ENCODE measurements around the gene CACNA2D3.
A peak's percentile ranks its signal among the peaks of the same experiment; 100 is the strongest.

CACNA2D3 gene

GRCh38 chr3:54988302-54988837 is 866.0 kb downstream of the CACNA2D3 start:
- DNase-seq, result no peak

DNA sequence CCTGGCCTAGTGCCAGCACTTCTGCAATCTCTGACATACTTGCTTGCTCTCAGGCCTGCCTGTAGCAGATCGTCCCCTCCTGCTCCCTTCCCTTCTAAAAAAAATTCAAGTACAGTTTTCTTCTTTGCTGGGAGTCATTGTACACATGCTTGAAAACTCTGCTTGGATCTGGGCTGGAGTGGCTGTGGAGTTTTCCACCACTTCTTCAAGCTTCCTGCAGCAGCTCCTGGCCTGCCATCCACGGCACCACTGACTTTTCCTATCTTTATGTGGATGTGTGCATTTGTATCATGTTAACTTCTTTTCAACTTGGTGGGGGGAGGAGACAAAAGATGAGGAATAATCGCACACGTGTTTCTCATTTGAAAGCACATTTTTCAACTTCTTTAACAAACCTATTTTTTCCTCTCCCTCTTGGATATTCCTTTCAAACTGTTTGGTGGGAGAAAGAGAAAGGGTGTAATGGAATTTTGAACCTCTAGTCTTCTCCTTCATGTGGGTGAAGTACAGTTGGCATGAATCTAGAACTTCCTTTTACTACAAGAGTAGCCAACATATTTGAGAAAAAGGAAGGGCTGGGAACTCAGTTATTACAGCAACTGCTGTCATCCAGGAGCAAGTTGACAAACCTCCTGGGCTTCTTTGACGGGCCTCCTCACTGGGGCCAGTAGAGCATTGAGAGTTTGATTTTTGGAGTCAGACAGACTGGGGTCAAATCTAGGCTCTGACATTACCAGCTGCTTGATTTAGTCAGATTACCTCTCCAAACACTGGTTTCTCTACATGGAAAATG is 866.7 kb downstream of the CACNA2D3 start:
- peak; percentile 78 for DNase-seq

- peak; percentile 88 for DNase-seq
These were observed 871.8 kb downstream of the CACNA2D3 start for GRCh38 chr3:54994111-54994513.

GRCh38 chr3:54999159-54999558 is 876.8 kb downstream of the CACNA2D3 start:
- peak; percentile 54 for DNase-seq

GRCh38 chr3:54999811-55000210 is 877.5 kb downstream of the CACNA2D3 start:
- DNase-seq, result peak; percentile 52

DNA sequence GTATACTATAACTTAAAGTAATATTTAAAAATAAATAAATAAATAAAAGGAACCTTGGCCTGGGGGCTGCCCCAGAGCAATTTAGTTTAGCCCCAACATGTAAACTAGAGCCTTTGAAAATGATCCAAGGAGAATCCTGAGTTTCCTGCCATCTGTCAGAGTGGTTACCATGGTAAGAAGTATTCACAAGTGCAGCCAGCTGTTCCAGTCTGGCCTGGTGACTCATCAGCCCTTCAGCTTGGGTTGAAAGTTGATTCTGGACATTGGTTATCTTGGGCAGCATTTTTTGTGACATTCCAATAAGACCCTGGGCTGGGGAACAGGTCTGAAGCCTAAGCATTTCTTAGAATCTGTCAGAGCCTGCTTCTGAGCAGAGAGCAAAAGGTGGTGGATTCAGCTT is 878.2 kb downstream of the CACNA2D3 start:
- peak; percentile 66 for DNase-seq

- no peak for DNase-seq
These were observed 878.6 kb downstream of the CACNA2D3 start for GRCh38 chr3:55000953-55001352.

- DNase-seq, result no peak
These were observed 880.1 kb downstream of the CACNA2D3 start for GRCh38 chr3:55002416-55002930.

DNA sequence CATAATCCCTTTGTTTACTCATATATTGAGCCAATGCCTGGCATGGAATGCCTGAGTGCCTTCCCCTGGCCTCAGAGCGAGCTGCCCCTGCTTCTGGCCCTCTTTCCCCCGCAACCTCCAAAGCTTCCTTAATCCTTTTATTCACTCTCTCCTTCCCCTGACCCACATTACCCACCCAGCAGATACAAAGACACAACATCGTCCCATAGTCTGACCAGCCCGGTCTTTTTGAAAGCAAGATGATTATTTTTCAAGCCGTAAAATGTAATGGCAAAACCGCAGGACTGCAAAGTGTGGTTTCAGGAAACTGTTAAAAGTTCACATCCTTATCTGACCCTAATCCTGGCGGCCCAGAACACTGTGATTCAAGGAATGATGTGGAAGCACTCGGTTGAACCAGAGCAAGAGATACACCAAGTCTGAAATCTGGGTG is 883.9 kb downstream of the CACNA2D3 start:
- DNase-seq, result peak; percentile 29

DNA sequence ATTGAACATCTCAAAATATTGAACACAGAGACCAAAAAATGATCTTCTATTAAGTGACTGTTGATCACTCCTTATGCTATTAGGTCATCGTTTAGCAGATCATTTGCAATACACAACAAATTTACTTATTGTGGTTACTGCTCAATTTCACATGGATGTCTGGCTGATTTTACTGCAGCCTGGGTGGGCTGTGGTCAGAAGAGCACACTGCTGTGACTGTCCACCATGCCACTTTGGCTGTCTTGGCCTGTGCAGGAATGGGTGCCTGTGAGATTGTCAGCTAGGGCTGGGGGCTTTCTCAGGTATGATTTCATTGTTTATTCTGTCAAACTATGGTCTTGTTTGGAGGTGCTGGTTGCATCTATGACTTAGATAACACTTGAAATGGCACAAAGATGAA is 885.6 kb downstream of the CACNA2D3 start:
- no peak for DNase-seq

GRCh38 chr3:55009372-55009771 is 887.0 kb downstream of the CACNA2D3 start:
- DNase-seq, result no peak

DNA sequence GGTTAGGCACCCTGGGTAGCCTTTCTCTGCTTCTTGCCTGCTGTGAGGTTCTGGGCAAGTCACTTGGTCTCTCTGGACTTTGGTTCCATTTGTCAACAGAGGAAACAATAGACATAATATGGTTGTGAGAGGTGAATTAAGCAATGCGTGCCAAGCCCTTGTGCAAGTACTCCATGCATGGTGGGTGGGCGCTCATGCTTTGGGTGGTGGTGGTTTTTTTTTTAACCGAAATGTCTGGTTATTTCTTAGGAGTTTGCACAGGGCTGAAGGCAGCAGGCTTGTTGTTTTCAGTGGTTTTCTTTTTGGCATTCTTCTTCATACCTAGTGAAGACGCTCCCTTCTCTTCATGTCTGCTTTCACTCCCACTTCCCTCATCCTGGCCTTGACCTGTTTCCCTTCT is 889.7 kb downstream of the CACNA2D3 start:
- no peak for DNase-seq

DNA sequence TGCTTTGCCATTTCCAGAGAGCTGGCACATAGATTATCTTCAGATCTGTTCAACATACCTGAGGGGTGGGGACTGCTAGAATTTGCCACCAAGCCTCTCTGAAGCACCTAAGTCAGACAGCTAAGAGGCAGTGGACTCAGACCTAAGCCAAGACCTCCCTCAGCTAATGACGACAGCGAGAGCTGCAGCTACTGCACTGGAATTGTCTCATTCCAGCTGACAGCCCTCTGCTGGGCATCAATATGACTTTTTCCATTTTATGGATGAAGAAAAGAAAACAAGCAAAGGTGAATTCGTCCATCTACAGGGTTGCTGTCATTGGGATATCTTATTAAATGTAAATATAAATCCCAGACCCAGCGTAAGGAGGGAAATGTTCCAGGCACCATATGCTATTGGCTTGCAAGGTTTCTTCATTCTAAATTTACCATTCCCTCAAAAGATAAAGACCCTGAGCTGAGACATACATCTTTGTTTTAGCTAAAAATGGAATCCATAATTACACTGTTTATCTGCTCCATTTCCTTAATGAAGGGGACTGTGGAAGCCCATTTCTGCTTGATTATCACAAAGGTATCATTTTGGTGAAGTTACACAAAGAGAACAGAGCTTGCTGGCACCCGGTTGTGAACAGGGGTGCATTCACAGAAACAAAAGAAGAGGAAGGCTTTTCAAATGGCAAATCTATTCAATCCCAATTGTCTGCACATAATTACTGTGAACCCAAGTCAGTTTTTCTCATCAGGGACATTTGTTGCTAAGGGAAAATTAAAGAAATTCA is 891.0 kb downstream of the CACNA2D3 start:
- peak; percentile 37 for DNase-seq

DNA sequence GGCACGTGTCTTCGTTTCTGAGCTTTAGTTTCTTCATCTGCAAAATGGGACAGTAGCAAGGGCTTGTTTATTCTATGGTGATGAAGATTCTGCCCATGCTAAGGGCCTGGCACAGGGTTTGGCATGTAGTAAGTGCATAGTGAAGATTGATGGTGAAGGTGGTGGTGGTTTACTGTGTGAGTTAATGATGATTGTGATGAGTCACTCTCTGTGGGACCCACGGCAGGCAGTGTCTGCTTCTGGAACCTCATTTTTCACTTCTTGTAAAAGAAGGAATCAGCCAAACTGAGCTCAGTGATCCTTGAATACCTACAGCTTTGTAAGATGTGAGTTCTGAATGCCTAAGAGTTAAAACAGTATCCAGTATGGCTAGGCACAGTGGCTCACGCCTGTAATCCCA is 891.7 kb downstream of the CACNA2D3 start:
- DNase-seq, result no peak

- DNase-seq, result no peak
These were observed 892.6 kb downstream of the CACNA2D3 start for GRCh38 chr3:55014906-55015305.

GRCh38 chr3:55017876-55018275 is 895.5 kb downstream of the CACNA2D3 start:
- no peak for DNase-seq

GRCh38 chr3:55030938-55031337 is 908.6 kb downstream of the CACNA2D3 start:
- DNase-seq, result no peak

GRCh38 chr3:55036883-55037577 is 914.7 kb downstream of the CACNA2D3 start:
- no peak for DNase-seq

DNA sequence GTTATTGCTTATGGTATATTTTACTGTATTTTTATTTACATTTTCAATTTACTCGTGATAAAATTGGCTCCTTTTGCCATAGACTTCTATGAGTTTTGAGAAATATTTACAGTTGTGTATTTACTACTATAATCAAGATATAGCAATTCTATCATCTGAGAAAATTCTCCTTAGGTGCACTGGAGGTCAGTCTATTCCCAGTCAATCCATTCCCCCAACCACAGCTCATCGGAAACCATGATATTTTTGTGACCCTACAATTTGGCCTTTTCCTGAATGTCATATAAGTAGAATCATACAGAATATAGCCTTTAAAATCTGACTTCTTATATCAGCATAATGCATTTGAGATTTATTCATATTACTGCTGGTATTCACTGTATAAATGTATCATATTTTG is 920.2 kb downstream of the CACNA2D3 start:
- no peak for DNase-seq

DNA sequence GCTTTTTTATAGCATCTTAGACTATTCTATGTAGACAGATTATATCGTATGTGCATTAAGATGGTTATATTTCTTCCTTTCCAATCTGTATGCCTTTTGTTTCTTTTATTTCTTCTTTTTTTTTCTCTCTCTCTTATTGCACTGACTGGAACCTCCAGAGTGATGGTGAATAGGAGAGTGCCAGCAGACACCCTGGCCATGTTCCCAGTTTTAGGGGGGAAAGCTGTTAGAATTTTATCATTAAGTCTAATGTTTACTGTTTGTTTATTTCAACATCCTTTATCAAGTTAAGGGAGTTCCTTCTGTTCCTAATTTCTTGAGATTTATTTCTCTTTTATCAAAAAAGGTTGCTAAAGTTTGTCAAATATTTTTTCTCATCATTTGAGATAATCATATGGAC is 922.1 kb downstream of the CACNA2D3 start:
- DNase-seq, result no peak

DNA sequence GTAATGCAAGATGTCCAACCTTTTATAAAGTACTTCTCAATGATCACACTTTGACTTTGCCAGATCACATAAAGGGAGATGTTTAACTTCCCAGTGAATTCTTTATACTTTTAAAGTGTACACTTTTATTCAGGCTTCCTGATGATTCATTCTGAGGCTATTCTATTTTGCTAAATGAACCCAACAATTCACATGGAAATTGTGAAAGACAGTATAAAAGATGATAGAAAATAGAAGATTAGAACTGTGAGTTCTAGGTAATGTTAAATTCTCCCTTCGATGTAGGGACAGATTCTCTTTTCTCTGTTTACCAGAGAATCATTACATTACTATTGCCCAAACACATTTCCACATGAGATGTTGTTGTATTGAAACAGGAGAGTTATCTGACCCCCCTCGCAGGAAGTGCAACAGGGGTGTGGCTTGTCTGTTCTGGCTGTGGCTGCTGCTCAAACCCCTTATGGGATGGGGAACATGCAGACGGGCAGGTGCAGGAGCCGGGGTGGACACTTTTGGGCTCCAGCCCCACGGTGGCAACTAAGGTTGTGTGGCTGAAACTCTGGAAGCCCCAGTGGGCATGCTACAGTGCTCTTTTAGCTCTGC is 936.8 kb downstream of the CACNA2D3 start:
- no peak for DNase-seq

DNA sequence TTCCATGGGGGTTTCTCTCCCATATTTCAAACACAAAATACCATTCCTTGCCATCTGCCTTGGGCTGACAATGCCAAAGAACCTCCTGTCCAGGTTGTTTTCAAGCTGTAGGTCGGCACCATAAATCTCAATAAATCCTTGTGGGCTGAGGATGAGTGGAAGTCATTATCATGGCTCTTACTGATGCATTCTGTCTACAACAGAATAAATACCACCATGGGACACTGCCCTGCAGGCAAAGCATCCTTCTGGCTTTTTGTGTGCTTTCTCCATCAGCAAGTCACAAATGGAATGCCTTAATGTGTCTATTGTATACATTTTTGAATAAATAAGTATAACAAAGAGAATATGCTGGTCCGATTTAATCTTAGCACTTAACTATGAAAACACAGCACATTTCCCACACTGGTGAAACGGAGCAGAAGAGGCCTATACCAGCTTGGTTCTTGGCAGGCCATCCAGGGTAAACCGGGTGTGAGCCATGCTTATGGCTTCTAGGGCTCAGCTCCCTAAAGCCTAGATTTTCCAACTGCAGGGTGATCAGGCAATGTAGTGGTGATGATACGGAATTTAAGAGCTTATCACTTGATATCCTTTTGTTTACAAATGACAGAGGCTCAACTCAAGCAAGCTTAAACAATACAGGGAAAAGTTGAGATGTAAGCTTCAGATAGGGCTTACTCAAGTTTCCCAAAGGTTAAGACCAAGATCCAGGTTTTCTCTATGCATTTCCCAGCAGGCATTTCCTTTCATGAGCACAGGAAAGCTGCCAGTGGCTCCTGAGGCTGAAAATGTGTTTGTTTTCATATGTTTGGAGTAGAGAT is 938.8 kb downstream of the CACNA2D3 start:
- no peak for DNase-seq
